ENCODE data around the gene BTLA.
"Not testable (repeated sequence)": the region's sequence is repeated elsewhere in the genome, so short reads cannot be mapped to it uniquely, and the experiment has no call there.

BTLA gene

GRCh38 chr3:112429960-112430359 lies 69.3 kb downstream of the BTLA start:
- no peak overlapping the region for H3K4me3 ChIP-seq (ENCODE audit: low read depth, low read length)
- no peak for DNase-seq (ENCODE audit: low read depth, low spot score)
- TF ChIP-seq CTCF (IDR thresholded peaks at IDR 0.05; ENCODE audit: low read depth, low read length): no peak
- in situ Hi-C loops (cut with HindIII; ENCODE audit: low sequenced_read_pairs): no loop called here

DNA sequence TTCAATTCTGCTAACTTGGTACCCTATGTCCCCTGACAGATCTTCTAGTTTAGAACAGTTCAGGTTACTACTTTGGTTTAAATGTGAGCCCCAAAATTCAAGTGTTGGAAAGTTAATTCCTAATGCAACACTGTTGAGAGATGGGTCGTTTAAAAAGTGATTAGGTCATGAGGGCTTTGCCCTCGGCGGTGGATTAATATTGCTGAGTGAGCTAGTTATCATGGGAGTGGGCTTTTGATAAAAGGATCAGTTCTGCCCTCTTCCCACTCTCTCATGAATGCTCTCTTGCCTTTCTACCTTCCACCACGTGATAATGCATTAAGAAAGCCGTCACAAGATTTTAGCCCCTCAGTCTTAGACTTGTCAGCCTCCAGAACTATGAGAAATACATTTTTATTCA lies 72.1 kb downstream of the BTLA start:
- no peak for TF ChIP-seq CTCF (IDR thresholded peaks at IDR 0.05; ENCODE audit: low read depth, low read length)
- in situ Hi-C loops (cut with HindIII; ENCODE audit: low sequenced_read_pairs): no loop called here
- H3K4me3 ChIP-seq (ENCODE audit: low read depth, low read length): no peak overlapping the region
- no peak for DNase-seq (ENCODE audit: low read depth, low spot score)

- no peak for TF ChIP-seq CTCF (IDR thresholded peaks at IDR 0.05; ENCODE audit: low read depth, low read length)
- in situ Hi-C loops (cut with HindIII; ENCODE audit: low sequenced_read_pairs): no loop called here
- DNase-seq (ENCODE audit: low read depth, low spot score): no peak
- H3K4me3 ChIP-seq (ENCODE audit: low read depth, low read length): no peak overlapping the region
Measured at GRCh38 chr3:112425858-112426750, 73.2 kb downstream of the BTLA start.

- no peak overlapping the region for H3K4me3 ChIP-seq (ENCODE audit: low read depth, low read length)
- in situ Hi-C loops (cut with HindIII; ENCODE audit: low sequenced_read_pairs): no loop called here
- TF ChIP-seq CTCF (IDR thresholded peaks at IDR 0.05; ENCODE audit: low read depth, low read length): no peak
- no peak for DNase-seq (ENCODE audit: low read depth, low spot score)
Measured at GRCh38 chr3:112425382-112425781, 73.9 kb downstream of the BTLA start.

GRCh38 chr3:112424394-112424793 lies 74.9 kb downstream of the BTLA start:
- no peak for DNase-seq (ENCODE audit: low read depth, low spot score)
- no peak for TF ChIP-seq CTCF (IDR thresholded peaks at IDR 0.05; ENCODE audit: low read depth, low read length)
- no peak overlapping the region for H3K4me3 ChIP-seq (ENCODE audit: low read depth, low read length)
- in situ Hi-C loops (cut with HindIII; ENCODE audit: low sequenced_read_pairs): no loop called here

DNA sequence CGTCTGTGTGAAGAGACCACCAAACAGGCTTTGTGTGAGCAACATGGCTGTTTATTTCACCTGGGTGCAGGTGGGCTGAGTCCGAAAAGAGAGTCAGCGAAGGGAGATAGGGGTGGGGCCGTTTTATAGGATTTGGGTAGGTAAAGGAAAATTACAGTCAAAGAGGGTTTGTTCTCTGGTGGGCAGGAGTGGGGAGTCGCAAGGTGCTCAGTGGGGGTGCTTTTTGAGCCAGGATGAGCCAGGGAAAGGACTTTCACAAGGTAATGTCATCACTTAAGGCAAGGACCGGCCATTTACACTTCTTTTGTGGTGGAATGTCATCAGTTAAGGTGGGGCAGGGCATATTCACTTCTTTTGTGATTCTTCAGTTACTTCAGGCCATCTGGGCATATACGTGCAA lies 76.4 kb downstream of the BTLA start:
- DNase-seq (ENCODE audit: low read depth, low spot score); H3K4me3 ChIP-seq (ENCODE audit: low read depth, low read length); in situ Hi-C loops (cut with HindIII; ENCODE audit: low sequenced_read_pairs): not testable (repeated sequence)

GRCh38 chr3:112418526-112418925 lies 80.7 kb downstream of the BTLA start:
- in situ Hi-C loops (cut with HindIII; ENCODE audit: low sequenced_read_pairs); H3K4me3 ChIP-seq (ENCODE audit: low read depth, low read length); DNase-seq (ENCODE audit: low read depth, low spot score): not testable (repeated sequence)
